ENCODE measurements around the gene ATOSB. TPM values are rescaled to one million over a fixed set of nuclear protein-coding genes. Genes with fewer than 3 reads are reported as not detected.

ATOSB gene
- total RNA-seq, 1 donor from 2014 or later, result 12.2 TPM

DNA sequence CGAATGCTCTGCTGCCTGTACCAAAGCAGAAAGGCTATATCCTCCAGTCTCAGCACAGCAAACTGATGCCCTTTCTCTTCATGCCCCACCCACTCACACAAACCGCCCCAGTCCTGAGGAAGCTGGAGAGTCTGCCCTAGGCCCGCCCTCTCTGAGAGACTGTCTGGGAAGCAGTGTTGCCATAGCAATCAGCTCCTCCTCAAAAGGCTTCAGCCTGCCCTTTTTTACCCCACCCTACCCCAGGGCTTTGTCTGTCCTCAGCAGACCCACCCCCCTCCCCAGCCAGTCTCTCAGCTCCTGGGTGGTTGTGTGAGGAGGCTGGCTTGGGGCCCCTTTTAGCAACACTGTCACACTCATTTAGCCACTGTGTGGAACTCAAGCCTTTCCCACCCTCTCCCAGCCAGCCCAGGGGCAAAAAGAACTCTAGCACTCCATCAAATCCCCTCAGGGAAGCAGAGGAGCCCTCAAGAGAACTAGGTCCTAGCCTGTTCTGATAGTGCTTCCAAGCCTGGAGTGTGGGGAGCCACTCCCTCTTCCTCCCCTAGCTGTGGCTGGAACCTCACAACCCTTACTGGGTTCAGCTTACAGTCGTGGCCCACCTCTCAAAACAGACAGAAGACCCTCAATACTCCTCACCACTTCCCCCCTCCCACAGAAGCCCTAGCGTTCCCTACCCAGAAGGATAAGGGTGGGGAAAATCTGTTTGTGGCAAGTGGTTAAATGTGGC lies 1.4 kb downstream of the ATOSB start:
- DNase-seq (ENCODE audit: low spot score in 2 of 2), result peak in 1 of 2 donors; percentile 68
- FAIRE-seq, result no peak

DNA sequence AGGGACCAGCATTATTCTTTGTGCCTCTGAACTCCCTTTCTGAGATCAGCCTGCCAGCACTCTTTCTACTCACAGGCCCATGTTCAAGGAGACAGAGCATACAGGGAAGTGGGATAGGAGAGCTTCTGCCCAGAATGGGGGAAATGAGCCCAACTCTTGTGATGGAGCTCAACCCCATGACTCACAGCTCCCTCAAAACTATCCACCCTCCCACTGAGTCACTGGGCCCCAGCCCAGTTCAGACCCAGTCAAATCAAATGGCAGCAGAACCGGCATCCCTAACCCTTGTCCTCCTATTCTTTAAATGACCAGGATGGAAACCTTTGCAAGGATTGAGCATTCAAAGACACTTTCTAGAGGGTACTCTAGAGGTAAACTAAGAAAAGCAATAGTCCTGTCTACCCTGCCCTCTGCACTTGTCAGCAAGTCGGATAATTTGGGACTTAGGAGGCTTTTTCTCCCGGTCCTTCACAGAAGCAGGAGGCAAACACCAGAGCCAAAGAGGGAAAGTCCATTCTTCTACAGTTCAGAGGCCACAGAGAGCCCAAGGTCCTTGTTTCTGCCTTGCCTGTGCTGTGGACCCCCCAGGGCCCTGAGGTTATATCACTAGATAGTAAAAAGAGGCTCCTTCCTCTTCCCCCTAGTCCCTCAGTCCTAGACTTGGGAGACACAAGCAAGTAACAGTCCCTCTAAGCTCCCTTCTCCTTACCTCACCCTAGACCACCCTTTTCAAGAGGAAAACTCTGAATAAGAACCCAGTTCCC lies 3.2 kb downstream of the ATOSB start:
- FAIRE-seq, result no peak
- no peak for DNase-seq (ENCODE audit: low spot score in 2 of 2)

DNA sequence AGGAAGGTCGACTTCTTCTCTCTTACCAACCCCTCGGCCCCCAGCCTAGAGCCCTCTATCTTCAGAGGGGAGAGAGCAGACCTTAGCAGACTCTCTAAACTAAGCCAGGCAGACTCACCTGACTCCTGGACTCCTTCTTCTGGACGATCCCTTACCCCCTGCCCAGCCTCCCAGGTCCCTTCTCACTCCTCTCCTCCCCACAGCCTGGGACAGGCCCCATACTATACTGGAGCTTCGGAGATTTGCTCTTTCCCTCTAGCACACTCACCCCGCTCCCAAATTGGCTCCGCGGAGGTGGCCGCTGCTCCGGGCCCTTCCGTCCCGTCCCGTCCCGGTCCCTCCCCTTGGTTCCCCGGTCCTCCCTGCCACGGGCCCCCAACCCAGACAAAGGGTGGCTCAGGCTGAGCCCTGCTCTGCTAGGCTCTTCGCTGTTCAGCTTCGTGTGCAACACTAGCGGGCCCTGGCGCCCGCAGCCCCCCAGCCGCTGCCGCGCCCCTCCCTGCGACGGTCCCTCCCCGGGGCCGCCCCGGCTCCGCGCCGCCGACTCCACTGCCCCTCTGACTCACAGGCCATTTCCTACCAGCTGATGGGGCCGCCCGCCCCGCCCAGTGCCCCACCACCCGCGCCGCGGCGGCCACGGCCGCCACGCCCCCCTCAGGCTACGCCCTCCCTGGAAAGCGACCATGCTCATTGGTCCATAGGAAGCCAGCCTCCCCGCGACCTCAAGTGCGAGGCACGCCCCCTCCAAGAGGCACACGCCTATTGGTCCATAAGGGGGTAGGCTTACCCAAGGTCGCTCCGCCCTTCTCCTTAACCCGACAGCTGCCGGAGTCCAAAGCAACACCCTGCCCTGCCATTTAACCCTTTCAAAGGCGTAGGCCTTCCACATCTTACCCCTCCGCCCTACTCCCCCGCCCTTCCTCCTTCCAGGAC lies 4.4 kb downstream of the ATOSB start:
- DNase-seq (ENCODE audit: low spot score in 2 of 2) (peak; percentile 96), FAIRE-seq (no peak)

DNA sequence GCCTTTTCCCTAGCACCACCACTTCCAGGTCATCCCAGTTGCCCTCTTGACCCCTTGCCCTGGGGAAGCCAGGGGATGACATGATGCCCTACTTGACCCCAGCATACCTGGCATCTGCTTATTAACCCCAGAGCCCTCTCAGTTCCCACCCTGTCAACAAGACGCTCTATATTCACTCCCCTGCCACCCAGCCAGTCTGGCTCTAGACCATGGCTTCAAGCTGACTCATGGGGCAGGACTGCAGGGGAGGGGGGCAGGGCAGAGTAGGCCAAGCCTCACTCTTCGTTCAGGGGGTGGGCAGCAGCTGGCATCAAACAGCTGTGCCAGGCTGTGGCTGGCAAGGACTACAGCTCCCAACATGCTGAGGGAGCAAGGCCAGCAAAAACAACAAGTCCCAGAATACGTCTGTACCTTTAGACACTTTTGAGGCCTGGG lies 5.3 kb downstream of the ATOSB start:
- DNase-seq (ENCODE audit: low spot score in 2 of 2) (peak; percentile 58 to 59), FAIRE-seq (no peak)

DNA sequence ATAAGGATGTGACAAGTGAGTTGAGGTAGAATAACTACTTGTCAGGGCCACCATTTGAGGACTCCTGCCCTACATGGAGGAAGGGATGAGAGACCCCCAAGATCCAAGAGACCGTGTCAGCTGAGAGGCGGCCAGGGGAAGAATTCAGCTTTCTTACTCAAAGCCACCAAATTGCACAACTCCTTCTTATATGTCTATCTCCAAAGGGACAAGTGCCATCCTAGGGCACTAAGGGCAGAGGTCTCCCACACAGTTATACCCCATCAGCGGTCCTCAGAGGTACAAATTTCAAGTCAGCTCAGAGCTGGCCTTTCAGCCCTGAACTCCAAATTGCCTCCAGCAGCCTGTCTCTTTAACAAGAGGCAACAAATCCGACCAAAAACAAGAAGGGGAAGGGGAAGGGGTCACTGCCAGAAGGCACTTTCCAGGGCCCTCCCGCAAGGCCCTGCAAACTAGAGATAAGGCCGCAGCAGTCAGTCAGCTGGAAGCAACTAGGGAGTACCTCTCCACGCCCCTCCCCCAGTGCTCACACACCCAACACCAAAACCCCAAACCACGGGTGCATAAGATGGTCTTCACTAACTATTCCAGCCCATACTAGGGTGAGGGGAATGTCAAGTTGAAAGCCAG lies 6.6 kb downstream of the ATOSB start:
- peak in 1 of 2 donors; percentile 21 for DNase-seq (ENCODE audit: low spot score in 2 of 2)
- FAIRE-seq, result no peak

DNA sequence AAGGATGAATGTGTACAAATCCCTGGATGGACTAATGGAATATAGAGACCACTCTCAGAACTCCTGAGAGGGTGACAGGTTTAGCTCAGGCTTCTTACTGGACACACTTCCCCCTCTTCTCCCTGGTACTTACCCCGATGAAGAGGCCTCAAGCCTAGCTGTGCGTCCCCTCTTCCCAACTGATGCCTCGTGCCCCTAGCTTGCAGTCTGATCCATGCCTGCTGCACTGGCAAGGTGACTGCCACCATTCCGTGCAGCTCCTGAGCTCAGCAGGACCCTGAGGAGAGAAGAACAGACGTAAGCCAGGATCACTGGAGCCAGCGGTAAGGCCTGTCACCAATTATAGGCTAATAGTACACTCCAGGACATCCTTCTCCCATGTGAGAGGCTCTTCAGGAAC lies 7.2 kb downstream of the ATOSB start:
- DNase-seq (ENCODE audit: low spot score in 2 of 2) (peak in 1 of 2 donors; percentile 12), FAIRE-seq (no peak)

DNA sequence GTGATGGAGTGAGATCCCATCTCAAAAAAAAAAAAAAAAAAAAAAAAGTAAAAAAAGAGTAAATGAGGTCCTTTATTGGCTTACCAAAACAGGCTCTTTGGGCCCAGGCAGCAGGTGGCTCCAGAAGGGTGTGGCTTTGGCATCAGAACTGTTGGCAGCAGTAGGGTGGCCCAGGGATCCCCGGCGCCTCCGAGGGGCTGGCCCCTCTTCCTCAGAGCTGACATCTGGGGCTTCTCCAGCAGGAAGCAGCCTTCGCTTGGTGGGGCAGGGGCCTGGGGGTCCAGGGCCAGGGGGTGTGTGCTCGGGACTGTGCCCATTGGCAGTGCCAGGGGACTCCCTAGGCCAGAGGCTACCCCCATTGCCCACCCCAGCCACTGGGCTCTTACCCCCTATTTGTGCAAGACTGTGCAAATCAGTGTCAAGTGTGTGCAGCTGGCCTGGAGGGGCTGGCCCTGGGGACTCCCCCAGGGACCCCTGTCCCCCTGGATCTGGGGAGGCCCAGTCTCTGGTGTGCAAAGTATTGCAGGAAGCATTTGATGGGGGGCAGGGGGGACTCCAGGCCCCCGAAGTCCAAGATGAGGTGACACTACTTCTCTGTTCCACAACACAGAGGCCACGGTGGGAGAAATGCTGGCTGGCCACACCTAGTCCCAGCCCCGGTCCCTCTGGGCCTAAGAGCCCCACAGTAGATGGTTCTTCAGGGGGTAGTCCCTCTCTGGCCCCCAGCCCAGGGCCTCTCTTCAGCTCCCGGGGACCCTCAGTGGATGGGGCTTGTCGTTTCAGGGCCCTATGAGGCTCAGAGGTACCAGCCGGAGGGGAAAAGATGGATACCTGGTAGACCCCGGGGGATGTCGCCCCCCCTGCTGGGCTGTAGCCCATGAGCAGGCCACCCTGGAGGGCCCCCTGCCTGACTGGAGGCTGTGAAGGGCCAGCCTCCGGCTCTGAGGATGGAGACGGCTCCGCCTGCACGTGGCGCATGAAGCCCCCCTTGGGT lies 8.1 kb downstream of the ATOSB start:
- DNase-seq (ENCODE audit: low spot score in 2 of 2) (peak; percentile 6 to 16), FAIRE-seq (no peak)

DNA sequence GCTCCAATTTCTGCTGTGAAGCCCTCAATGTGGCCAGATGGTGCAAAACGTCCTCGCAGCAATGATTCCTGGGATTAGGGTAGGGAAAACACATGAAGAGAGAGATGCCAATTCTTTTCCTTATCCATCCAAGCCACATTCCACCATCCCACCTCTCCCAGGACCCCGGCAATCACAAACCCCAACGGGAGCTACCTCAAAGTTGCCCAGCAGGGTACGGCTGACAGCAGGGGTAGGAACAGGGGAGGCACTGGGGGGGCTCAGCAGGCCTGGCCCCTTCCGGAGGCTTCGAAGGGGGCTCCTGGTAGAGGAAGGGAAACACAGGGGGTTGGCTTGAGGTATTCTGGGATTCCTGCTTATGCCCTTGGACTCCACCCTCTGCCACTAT lies 9.3 kb downstream of the ATOSB start:
- no peak for FAIRE-seq
- peak; percentile 0 to 1 for DNase-seq (ENCODE audit: low spot score in 2 of 2)

DNA sequence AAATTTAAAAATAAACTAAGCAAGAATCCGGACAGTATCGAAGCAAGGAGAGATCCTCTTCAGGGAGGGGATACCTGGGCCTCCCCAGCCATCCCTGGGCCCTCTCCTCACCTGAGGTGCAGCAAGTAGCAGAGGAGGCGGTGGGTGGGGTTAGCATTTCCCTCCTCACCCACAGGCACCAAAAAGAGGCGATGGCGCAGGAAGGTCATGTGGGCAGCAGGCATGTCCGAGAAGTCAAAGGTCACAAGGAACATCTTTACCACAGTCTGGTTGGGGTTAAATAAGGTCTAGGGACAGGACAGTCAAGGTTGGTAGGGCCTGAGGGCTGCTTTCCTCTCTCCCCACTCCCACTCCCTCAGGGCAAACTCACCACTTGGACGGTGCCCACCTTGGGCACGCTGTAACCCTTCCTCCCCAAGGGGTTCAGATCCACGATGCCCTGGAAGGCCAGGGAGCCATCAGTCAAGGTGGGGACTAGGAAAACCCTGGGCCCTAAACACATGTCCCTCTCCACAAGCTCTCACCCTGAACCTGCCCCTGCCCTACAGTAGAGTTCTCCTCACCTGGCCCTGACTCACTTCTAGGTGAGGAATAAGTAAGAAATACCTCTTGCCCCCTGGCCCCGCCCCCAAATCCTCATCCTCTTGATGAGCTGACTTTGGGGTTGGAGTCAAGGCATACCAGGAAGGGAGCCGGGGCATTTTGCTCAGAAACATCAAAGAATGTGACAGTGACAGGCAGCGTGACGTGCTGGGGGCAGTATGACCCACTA lies 9.9 kb downstream of the ATOSB start:
- peak in 1 of 2 donors; percentile 2 for DNase-seq (ENCODE audit: low spot score in 2 of 2)
- FAIRE-seq, result no peak

DNA sequence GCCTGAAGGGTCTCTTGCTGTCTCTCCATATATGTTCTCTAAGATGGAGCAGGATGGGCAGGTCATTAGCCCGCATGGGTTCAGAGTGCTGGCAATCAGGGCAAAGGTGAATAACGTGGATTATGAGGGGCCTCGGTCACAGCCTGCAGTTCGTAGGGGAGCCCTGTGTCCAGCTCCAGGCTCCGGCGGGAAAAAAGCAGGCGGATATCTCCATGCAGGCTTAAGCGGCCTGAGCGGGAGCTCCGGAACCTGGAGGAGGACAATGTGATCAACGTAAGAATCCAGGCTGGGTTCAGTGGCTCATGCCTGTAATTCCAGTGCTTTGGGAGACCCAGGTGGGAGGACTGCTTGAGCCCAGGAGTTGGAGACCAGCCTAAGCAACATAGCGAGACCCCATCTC lies 10.5 kb downstream of the ATOSB start:
- no peak for FAIRE-seq
- DNase-seq (ENCODE audit: low spot score in 2 of 2), result peak in 1 of 2 donors; percentile 0

DNA sequence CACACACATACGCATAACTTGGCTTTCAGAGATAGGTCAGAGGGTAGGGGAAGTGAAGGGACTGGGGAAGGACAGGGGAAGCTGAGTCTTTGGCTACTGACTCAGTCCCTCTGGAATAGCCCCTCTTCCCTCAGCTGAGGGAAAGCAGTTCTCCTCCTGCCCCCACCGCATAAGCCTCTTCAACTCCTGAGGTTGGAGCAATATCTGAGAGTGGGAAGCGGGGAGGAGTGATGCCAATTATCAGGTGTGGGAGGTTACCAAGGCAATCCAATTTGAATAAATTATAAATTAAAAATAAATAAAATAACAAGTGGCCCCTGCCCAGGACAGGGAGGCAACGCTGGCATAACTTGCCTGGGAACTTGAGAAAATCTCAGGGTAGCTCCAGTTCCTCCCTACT lies 11.1 kb downstream of the ATOSB start:
- DNase-seq (ENCODE audit: low spot score in 2 of 2), result no peak
- no peak for FAIRE-seq

DNA sequence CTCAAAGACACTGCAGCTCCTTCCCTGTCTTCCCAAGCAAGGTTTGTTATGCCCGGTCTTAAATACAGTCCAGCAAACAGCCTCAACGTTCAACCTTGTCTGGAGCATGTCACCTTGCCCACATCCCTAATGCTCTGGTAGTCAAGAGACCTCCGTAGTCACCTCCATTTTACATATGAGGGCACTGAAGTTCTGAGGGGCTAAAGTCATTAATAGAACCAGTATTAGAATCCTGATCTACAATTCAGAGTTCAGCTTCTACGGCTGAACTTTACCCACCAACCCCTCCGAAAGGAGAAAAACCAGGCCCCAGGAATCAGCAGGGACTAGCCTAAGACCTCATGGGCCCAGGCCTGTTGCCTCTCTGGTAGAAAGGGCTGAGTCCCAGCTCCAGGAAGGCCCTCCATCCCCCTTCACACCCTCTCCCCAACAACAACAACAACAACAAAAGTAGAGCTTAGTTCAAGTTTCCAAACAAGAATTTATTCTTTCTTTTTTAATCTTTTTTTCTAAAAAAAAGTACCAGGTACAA lies 11.9 kb downstream of the ATOSB start:
- DNase-seq (ENCODE audit: low spot score in 2 of 2) (no peak), FAIRE-seq (no peak)

DNA sequence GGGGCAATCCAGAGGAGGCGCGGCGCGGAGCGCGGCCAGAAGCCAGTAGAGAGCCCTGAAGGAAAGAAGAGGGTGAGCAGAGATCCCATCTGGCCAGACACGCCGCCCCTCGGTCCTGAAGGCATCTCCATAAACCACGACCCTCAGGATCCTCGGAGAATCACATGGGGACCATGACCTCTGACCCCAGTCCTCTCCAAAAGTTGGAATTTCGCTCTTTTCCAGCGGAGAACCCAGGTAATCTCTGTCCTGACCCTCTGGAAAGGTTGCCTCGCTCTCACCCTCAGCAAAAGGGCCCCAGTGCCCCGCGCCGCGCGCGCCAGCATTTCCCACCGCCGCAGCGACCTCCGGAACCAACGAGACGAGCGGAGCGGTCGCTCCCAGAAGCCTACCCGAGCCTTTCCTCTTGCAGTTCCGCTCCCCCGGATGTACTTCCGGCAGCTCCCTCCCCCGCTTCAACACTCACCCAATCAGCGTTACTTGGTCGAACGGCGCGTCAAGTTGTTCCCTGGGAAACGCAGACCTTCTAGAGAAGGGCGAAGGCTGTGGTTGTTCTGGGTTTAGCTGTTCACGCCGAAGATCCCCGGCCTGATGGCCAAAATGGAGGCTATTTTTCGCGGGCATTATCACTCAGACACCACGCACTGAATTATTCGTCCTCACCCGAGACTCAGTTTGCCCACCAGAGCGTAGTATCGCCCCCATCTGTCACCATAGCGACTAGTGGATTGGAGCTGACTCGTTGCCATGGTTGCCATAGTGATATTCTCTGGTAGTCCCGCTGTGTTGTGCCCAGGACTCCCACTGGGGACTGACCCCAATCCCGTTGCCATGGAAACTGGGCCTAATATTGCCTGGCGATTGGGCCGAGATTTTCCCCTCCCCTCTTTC lies 12.6 kb downstream of the ATOSB start, which contains the start of gene STOML2:
TSS of gene STOML2 (minus strand) at position 363 of the 891 bp plus-strand sequence. CDS start at position 326, 37 bp downstream.
- FAIRE-seq (no peak), DNase-seq (ENCODE audit: low spot score in 2 of 2) (peak; percentile 92 to 97)

DNA sequence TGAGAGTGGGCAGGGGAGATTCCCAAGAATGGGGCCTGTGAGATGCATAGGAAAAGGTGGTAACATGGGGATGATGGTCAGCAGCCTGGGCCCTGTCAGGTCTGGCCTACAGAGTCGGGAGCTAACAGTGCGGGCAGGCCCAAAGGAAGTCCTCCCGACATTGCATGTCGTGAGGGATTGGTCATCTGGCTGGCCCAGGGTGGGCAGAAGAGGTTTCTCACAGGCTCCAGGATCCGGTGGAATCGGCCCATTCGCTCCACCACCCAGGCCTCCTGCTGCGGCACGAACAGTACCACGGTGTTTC lies 13.2 kb downstream of the ATOSB start:
- FAIRE-seq (no peak), DNase-seq (ENCODE audit: low spot score in 2 of 2) (no peak)

DNA sequence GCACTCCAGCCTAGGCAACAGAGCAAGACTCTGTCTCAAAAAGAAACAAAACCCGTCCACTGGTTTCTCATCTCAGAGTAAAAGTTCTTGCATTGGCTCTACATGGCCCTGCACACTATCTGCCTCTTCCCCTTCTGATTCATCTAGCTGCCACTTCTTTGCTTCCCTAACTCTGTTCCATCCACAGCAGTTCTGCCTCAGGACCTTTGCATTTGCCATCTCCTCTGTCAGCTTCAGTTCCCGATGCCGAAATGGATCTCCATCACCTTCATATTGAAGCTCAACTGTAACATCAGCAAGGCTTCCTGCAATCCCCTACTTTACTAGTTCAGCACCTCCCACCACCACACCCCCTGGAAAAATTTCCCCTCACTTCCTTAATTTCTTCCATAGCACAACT lies 18.1 kb downstream of the ATOSB start:
- FAIRE-seq, result no peak
- DNase-seq (ENCODE audit: low spot score in 2 of 2), result no peak

DNA sequence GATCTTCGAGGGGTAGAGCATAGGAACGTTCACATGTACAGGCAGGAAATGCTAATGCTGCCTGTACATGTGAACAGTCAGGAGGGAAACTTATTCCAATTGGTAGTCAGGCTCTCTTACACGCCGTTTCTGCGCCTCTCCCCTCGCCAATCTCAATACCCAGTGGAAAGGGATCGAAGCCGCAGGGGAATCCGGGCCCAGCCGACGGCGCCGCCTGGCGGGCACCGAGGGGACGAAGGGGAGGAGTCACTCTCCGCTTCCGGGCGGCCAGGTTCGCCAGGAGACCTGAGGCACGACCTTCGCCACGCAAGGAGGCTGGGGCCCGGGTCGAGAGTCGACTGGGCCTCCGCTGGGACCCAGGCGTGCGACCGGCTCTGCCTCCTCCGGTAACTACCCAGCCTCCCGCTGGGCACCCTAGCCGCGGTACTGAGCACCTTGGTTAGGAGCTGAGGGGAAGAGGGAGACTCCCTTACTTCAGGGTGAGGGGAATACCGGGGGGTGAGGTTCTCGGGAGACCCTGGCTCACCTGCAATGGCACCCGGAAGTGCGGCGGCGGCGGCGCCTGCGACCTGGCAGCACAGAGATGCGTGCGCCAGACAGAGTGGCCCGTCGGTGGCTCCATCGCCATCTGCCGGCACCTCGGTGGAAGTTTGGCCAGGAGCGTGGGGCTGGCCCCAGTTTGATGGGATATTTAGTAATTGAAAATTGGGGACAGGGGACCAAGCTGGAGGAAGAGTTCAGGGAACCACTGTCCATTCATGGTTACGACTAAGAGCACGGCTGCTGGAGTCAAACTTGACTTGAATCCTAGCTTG lies 19.4 kb downstream of the ATOSB start, which contains the start of gene PIGO:
TSS of gene PIGO (minus strand) at position 557 of the 815 bp plus-strand sequence. CDS start 1,026 bp downstream, outside the sequence.
- peak; percentile 82 to 86 for DNase-seq (ENCODE audit: low spot score in 2 of 2)
- no peak for FAIRE-seq

Measured in frontal cortex (tissue), 4 donors.